HL-60/S4 (cell line): ENCODE data around the gene OR2A14.
"Not testable (repeated sequence)": the region's sequence is repeated elsewhere in the genome, so short reads cannot be mapped to it uniquely, and the experiment has no call there.

Experiments
- in situ Hi-C: fragments of 300-500 bp; cut with MboI; formaldehyde crosslinking; loops from 2 replicates; pipeline ENCODE4 v1.14.3; 2022; ENCODE audit warnings: low sequenced_read_pairs

The OR2A14 gene

DNA sequence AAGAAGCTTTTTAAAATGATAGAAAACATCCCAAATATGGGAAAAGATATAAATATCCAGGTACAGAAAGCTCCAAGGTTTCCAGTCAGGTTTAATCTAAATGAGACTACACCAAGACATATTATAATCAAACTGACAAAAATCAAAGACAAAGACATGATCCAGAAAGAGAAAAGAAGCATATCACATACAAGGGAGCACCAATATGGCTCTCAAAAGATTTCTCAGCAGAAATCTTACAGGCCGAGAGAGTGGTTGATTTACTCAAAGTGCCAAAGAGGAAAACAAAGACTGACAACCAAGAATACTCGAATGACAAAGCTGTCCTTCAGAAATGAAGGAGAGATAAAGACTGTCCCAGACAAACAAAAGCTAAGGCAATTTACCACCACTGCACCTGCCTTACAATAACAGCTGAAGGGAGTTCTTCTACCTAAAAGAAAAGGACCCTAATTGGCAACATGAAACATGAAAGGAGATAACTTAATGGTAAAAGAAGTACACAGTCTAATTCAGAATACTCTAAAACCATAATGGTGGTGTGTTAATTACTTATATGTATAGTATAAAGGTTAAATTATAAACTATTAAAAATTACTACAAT, 25.4 kb downstream of the OR2A14 start:
- in situ Hi-C loops = no loop called here

DNA sequence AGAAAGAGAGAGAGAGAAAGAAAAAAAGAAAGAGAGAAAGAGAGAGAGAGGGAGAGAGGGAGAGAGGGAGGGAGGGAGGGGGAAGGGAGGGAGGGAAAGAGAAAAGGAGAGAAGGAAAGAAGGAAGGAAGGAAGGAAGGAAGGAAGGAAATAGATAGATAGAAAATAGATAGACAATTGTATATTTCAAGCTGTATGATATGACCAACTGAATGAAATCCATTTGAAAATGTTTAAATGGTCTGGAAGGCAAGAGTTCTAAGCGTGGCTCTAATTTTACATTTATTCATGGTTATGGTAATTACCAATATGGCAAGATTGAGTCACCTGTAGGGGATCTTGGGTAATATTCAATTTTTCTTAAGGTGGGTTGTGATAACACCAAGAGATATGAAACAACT, 35.9 kb downstream of the OR2A14 start:
- in situ Hi-C loops = no loop called here

DNA sequence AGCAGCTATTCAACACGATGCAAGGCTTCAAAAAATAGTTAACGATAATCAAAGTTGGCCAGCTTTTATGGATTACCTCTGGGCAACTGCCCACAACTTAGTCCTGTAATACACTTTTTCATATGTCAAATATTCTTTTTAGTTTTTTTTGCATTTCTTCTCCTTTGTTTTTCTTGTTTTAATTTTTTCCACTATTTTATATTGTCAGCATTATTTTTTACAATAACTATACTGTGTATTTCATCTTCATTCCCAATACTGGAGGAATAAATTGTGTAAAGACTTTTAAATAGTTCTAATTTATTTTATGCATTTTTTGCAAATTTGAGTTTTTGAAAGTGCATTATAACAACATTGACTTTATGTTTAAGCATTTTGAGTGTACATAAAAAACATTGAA, 41.8 kb downstream of the OR2A14 start:
- in situ Hi-C loops = no loop called here

DNA sequence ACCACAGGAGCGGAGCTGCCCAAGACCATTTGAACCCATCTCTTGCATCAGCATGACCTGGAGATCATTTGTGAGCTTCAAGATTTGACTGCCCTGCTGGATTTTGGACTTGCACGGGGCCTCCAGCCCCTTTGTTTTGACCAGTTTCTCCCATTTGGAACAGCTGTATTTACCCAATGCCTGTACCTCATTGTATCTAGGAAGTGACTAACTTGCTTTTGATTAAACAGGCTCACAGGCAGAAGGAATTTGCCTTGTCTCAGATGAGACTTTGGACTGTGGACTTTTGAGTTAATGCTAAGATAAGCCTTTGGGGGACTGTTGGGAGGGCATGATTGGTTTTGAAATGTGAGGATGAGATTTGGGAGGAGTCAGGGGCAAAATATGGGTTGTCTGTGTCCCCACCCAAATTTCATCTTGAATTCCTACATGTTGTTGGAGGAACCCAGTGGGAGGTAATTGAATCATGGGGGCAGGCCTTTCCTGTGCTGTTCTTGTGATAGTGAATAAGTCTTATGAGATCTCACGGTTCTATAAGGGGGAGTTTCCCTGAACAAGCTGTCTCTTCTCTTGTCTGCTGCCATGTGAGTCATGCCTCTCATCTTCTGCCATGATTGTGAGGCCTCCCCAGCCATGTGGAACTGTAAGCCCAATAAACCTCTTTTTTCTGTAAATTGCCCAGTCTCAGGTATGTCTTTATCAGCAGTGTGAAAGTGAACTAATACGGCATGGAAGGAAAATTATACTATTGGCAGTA, 48.8 kb downstream of the OR2A14 start:
- in situ Hi-C loops = not testable (repeated sequence)

DNA sequence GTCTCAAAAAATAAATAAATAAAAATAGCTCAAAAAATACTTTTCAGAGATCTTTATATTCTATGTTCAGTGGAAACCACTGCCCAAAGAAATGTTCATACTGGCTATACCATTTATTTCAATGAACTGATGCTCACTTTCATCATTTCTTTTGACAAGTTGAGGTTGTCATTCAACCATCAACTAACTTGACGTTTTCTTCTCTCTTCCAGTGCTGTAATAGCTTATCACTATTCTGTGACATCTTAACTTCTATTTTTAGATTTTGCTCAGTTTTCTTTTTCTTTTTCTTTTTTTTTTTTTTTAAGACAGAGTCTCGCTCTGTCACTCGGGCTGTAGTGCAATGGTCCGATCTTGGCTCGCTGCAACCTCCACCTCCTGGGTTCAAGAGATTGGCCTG, 51.6 kb downstream of the OR2A14 start:
- in situ Hi-C loops = no loop called here

DNA sequence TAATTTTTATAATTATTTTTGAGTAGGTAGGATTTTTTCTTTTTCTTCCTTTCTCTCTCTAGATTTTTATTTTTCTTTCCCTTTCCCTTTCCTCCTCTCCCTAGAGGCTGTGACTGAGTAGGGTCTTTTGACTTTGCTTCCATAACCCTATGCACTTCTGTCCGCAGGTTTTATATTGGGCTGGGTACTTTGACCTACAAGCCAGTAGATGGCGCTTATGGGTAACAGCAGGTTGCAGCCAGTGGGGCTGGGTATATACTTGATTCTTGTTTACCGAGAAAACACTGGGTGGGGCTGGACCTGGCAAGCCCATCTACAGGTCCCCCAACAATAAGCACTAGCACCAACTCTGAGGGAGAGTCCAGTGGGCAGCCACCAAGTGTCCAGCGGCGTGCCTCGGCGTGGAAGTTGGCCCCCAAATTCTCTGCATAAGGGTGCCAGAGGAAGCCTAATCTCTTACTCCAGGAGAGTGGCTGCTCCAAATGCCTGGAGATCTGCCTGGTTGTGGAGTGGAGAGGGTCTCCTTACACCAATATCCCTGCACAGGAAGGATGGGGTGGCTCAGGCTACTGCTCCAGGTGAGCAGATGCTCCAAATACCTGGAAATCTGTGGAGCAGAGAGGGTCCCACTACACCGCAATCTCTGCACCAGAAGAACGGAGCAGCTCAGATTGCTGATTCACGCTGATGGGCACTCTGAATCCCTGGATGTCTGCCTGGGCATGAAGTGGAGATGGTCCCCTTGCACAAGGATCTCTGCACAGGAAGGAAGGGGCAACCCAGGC, 55.6 kb downstream of the OR2A14 start:
- in situ Hi-C loops = not testable (repeated sequence)

DNA sequence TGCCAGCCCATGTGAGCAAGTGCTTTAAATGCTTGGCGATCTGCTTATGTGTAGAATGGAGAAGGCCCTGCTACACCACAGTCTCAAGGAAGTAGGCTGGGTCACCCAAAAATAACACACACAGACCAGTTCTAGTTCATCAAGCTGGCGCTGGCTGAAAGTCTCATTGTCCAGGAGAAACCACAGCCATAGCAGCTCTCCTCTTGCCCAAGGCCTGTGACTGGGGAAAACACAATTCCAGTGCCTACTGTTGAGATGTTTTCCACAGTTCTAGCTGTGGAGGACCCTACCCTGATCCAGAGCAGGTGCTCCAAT, 56.1 kb downstream of the OR2A14 start:
- in situ Hi-C loops = not testable (repeated sequence)
